Stimulated activated CD8-positive, alpha-beta memory T cell treated with anti-CD3 and anti-CD28 coated beads, Interleukin-4, amount 100 ng/mL, for 48 hours (primary cell): Measurements from ENCODE around the gene PSAT1.

Experiments used
- DNase-seq: peaks from one replicate; pipeline ENCODE4 v3.0.0-alpha.2; 2020

Gene PSAT1

GRCh38 chr9:78320030-78320693, 23.2 kb downstream of the PSAT1 start:
- no peak for DNase-seq

- DNase-seq: no peak
These were observed 24.1 kb downstream of the PSAT1 start for GRCh38 chr9:78320875-78321496.

- DNase-seq: no peak
These were observed 24.6 kb downstream of the PSAT1 start for GRCh38 chr9:78321505-78321904.

GRCh38 chr9:78324068-78324650, 27.2 kb downstream of the PSAT1 start:
- DNase-seq: peak; percentile 18

- DNase-seq: no peak
These were observed 27.8 kb downstream of the PSAT1 start for GRCh38 chr9:78324682-78325081.

GRCh38 chr9:78325343-78325742, 28.4 kb downstream of the PSAT1 start:
- DNase-seq: no peak

- no peak for DNase-seq
These were observed 29.0 kb downstream of the PSAT1 start for GRCh38 chr9:78325846-78326360.

- DNase-seq: no peak
These were observed 29.6 kb downstream of the PSAT1 start for GRCh38 chr9:78326564-78326963.

- no peak for DNase-seq
These were observed 35.5 kb downstream of the PSAT1 start for GRCh38 chr9:78332381-78332780.

- DNase-seq: no peak
These were observed 51.9 kb downstream of the PSAT1 start for GRCh38 chr9:78348848-78349247.

- DNase-seq: no peak
These were observed 54.9 kb downstream of the PSAT1 start for GRCh38 chr9:78351816-78352215.

GRCh38 chr9:78354324-78354973, 57.5 kb downstream of the PSAT1 start:
- DNase-seq: no peak

- no peak for DNase-seq
These were observed 58.1 kb downstream of the PSAT1 start for GRCh38 chr9:78354989-78355388.

GRCh38 chr9:78356634-78357033, 59.7 kb downstream of the PSAT1 start:
- no peak for DNase-seq

GRCh38 chr9:78357165-78357873, 60.4 kb downstream of the PSAT1 start:
- no peak for DNase-seq

GRCh38 chr9:78358329-78359051, 61.6 kb downstream of the PSAT1 start:
- no peak for DNase-seq

- no peak for DNase-seq
These were observed 66.3 kb downstream of the PSAT1 start for GRCh38 chr9:78363221-78363620.

- DNase-seq: no peak
These were observed 69.1 kb downstream of the PSAT1 start for GRCh38 chr9:78365748-78366697.

GRCh38 chr9:78366827-78367226, 69.9 kb downstream of the PSAT1 start:
- no peak for DNase-seq

GRCh38 chr9:78368236-78368635, 71.3 kb downstream of the PSAT1 start:
- DNase-seq: no peak

- peak; percentile 78 for DNase-seq
These were observed 72.8 kb downstream of the PSAT1 start for GRCh38 chr9:78369639-78370219.
